OCI-LY3 (cell line): Measurements from ENCODE around the gene STPG4.

Experiments
- EZH2phosphoT487 ChIP-seq: fragments of 200-600 bp; shearing (Covaris generic); IDR thresholded peaks from 2 replicates; pipeline ENCODE4 v1.6.1; 2018; ENCODE audit warnings: antibody characterized with exemption, mixed run types, low read depth
- TF ChIP-seq, protein P1 (sequence below): fragments of 200-600, 300-600 bp; sonication (generic); IDR thresholded peaks from 2 replicates; pipeline ENCODE4 v1.5.1; 2014; ENCODE audit warnings: antibody characterized with exemption, low read length, low read depth

DNA sequence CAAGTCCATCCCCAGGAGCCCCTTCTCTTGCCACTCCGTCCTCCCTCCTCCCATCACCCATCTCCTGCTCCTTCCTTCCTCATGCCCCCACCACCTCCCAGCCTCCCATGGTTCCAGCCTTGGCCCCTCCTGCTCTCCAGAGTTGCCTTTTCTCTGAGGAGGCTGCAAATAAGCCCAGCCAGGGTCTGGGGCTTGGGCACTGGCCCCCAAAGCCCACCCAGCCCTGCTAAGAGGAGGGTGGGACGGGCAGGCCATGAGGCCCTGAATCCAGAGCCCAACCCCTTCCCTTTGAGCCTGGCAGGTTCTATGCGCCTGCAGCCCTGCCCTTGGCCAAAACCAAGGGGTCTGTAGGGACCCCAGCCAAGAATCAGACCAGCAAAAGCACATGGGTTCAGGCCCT, 71.6 kb downstream of the STPG4 start:
- TF ChIP-seq, protein P1, sequence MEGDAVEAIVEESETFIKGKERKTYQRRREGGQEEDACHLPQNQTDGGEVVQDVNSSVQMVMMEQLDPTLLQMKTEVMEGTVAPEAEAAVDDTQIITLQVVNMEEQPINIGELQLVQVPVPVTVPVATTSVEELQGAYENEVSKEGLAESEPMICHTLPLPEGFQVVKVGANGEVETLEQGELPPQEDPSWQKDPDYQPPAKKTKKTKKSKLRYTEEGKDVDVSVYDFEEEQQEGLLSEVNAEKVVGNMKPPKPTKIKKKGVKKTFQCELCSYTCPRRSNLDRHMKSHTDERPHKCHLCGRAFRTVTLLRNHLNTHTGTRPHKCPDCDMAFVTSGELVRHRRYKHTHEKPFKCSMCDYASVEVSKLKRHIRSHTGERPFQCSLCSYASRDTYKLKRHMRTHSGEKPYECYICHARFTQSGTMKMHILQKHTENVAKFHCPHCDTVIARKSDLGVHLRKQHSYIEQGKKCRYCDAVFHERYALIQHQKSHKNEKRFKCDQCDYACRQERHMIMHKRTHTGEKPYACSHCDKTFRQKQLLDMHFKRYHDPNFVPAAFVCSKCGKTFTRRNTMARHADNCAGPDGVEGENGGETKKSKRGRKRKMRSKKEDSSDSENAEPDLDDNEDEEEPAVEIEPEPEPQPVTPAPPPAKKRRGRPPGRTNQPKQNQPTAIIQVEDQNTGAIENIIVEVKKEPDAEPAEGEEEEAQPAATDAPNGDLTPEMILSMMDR, result no peak
- TF ChIP-seq EZH2phosphoT487, result no peak
